Stomach (tissue), 4 donors: ENCODE measurements around the gene TNIP3.

Source experiments
- EP300 ChIP-seq: sonication (generic); formaldehyde crosslinking; IDR thresholded peaks from one replicate; pipeline ENCODE4 v1.6.1; 2017; ENCODE audit warnings: antibody characterized with exemption
- POLR2A ChIP-seq, 4 donors: fragments of 450-650 bp; IDR thresholded peaks; one replicate each; pipeline ENCODE4 v1.6.1; 2016; ENCODE audit warnings: antibody characterized with exemption in 4 of 4, control low read depth in 2 of 4, mild to moderate bottlenecking in 1 of 4, moderate library complexity in 1 of 4
- POLR2AphosphoS5 ChIP-seq, 3 donors: sonication (generic); formaldehyde crosslinking; IDR thresholded peaks; one replicate each; pipeline ENCODE4 v1.6.1; 2016; ENCODE audit warnings: antibody characterized with exemption in 3 of 3
- TF ChIP-seq, protein P1 (sequence below), 7 experiments: fragments of 450-650 bp in 4 of 7; fragments of 200-600 bp in 3 of 7; sonication (generic) in 3 of 7; IDR thresholded peaks; one replicate each; pipeline ENCODE4 v1.5.1; 2016 to 2019; ENCODE audit warnings: antibody characterized with exemption in 7 of 7, control low read depth in 2 of 7, mild to moderate bottlenecking in 1 of 7

- TF ChIP-seq, protein P1, sequence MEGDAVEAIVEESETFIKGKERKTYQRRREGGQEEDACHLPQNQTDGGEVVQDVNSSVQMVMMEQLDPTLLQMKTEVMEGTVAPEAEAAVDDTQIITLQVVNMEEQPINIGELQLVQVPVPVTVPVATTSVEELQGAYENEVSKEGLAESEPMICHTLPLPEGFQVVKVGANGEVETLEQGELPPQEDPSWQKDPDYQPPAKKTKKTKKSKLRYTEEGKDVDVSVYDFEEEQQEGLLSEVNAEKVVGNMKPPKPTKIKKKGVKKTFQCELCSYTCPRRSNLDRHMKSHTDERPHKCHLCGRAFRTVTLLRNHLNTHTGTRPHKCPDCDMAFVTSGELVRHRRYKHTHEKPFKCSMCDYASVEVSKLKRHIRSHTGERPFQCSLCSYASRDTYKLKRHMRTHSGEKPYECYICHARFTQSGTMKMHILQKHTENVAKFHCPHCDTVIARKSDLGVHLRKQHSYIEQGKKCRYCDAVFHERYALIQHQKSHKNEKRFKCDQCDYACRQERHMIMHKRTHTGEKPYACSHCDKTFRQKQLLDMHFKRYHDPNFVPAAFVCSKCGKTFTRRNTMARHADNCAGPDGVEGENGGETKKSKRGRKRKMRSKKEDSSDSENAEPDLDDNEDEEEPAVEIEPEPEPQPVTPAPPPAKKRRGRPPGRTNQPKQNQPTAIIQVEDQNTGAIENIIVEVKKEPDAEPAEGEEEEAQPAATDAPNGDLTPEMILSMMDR (IDR thresholded peaks at IDR 0.05): no peak
- TF ChIP-seq EP300 (no peak), POLR2A (IDR thresholded peaks at IDR 0.05) (no peak), POLR2AphosphoS5 (IDR thresholded peaks at IDR 0.05) (no peak)
These were observed 25.4 kb upstream of the TNIP3 start for GRCh38 chr4:121189326-121190215.
